GM23248 (cell line): Measurements from ENCODE around the gene TOE1. TPM values are rescaled to one million over a fixed set of nuclear protein-coding genes. Genes with fewer than 3 reads are reported as not detected.

Experiments
- DNase-seq: peaks from one replicate; pipeline ENCODE4 v3.0.0-alpha.2; 2015
- H2AFZ ChIP-seq: fragments of 200-600 bp; sonication (generic); 2 replicates; pipeline ENCODE4 v1.6.1; 2016; ENCODE audit warnings: antibody characterized with exemption
- H3F3A ChIP-seq: fragments of 200-600 bp; sonication (generic); 2 replicates; pipeline ENCODE4 v1.6.1; 2016; ENCODE audit warnings: mild to moderate bottlenecking, antibody characterized with exemption, mixed run types; ENCODE audit not compliant: insufficient read depth
- H3K27ac ChIP-seq: fragments of 200-600 bp; sonication (generic); 2 replicates; pipeline ENCODE4 v1.5.1; 2016; ENCODE audit warnings: mild to moderate bottlenecking
- H3K27me3 ChIP-seq: fragments of 200-600 bp; sonication (generic); replicated peaks from 2 replicates; pipeline ENCODE4 v1.6.1; 2016; ENCODE audit warnings: mild to moderate bottlenecking; ENCODE audit not compliant: insufficient read depth
- H3K36me3 ChIP-seq: fragments of 200-600 bp; sonication (generic); 2 replicates; pipeline ENCODE4 v1.6.1; 2016; ENCODE audit warnings: low read depth, mild to moderate bottlenecking
- H3K4me1 ChIP-seq: fragments of 200-600 bp; sonication (generic); 2 replicates; pipeline ENCODE4 v1.6.1; 2016; ENCODE audit warnings: mild to moderate bottlenecking; ENCODE audit not compliant: insufficient read depth
- H3K4me2 ChIP-seq: fragments of 200-600 bp; sonication (generic); one replicate; pipeline ENCODE4 v1.6.1; 2016; ENCODE audit warnings: mild to moderate bottlenecking; ENCODE audit not compliant: unreplicated experiment
- H3K4me3 ChIP-seq: fragments of 200-600 bp; sonication (generic); 2 replicates; pipeline ENCODE4 v1.5.1; 2016; ENCODE audit warnings: mild to moderate bottlenecking
- H3K79me2 ChIP-seq: fragments of 200-600 bp; sonication (generic); 2 replicates; pipeline ENCODE4 v1.6.1; 2016; ENCODE audit warnings: mild to moderate bottlenecking; ENCODE audit not compliant: insufficient read depth
- H3K9ac ChIP-seq: fragments of 200-600 bp; sonication (generic); 2 replicates; pipeline ENCODE4 v1.6.1; 2016; ENCODE audit warnings: mild to moderate bottlenecking
- H3K9me2 ChIP-seq: fragments of 200-600 bp; sonication (generic); 2 replicates; pipeline ENCODE4 v1.6.1; 2016; ENCODE audit warnings: mixed run types, mild to moderate bottlenecking, moderate library complexity; ENCODE audit not compliant: insufficient read depth
- H3K9me3 ChIP-seq: fragments of 200-600 bp; sonication (generic); one replicate; pipeline ENCODE4 v1.6.1; 2017; ENCODE audit warnings: low read depth
- H4K20me1 ChIP-seq: fragments of 200-600 bp; sonication (generic); 2 replicates; pipeline ENCODE4 v1.6.0; 2016; ENCODE audit not compliant: insufficient read depth
- EZH2 ChIP-seq: fragments of 200-600 bp; sonication (generic); IDR thresholded peaks from 2 replicates; pipeline ENCODE4 v1.6.1; 2018; ENCODE audit warnings: antibody characterized with exemption, mild to moderate bottlenecking; ENCODE audit not compliant: insufficient read depth, poor library complexity, severe bottlenecking
- EZH2phosphoT487 ChIP-seq: fragments of 200-600 bp; sonication (generic); IDR thresholded peaks from 2 replicates; pipeline ENCODE4 v1.6.1; 2018; ENCODE audit warnings: antibody characterized with exemption, moderate library complexity, mild to moderate bottlenecking, low read depth; ENCODE audit not compliant: insufficient read depth
- WGBS, 2 experiments: methylation state at CpG; one replicate each; pipeline ENCODE4 v1.1.6; 2015 to 2017; ENCODE audit warnings: low lambda C conversion rate in 2 of 2, low coverage in 1 of 2; ENCODE audit errors: missing lambda C conversion rate in 2 of 2; 5-methylcytosine and 5-hydroxymethylcytosine counted together
- in situ Hi-C: fragments of 300-500 bp; cut with MboI; formaldehyde crosslinking; loops from 2 replicates; pipeline ENCODE4 v1.15.0; 2020
- polyA plus RNA-seq: library from polyadenylated mRNA; unstranded; fragments of >200 nt; fragmentation: Nextera tagmentation; extraction: Ambion mirVana; gene quantifications from 2 replicates; pipeline ENCODE4 v1.2.1, GENCODE V29; 2016
- total RNA-seq: library from RNA; depleted of rRNA; stranded (reverse); fragments of >200 nt; shearing (Covaris generic); gene quantifications from 2 replicates; pipeline ENCODE4 v1.2.3, GENCODE V29; 2014

The TOE1 gene
- total and polyA plus RNA-seq, 2 experiments from 2014 or later = 8.4 to 15.3 TPM

DNA sequence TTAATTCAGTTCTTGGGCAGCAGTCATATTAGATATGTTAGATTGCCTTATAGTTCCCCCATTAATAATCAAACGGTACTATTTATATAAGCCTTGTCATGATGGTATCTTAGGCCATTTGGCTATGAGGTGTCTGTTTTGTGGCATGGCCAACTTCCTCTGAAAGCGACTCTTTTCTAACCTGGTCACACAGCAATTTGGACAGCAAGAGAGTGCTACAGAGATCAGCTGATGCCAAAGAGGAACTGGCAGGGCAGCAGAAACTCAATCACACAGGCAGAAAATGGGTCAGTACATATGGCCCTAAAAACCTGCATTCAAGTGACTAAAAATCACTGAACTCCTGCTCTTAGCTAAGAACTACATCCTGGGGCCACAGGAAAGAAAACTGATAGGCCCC lies 13.7 kb downstream of the TOE1 start:
- TF ChIP-seq EZH2 (no peak), EZH2phosphoT487 (no peak)
- no peak overlapping the region for H3K9ac ChIP-seq

DNA sequence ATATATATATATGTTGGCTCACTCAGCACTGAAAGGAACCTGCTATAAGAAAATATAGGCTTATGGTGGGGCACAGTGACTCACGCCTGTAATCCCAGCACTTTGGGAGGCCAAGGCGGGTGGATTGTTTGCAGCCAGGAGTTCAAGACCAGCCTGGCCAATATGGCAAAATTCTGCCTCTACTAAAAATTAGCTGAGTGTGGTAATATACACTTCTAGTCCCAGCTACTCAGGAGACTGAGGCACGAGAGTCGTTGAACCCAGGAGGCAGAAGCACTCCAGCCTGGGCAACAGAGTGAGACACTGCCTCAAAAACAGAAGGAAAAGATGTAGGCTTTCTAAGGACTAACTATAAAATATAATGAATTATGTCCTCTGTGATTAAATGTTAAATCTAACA lies 14.9 kb downstream of the TOE1 start:
- H3K9me2 ChIP-seq = no peaks in the 10 kb centered on the region
- no peaks in the 10 kb centered on the region for H3K4me1 ChIP-seq
- 90 to 95% methylated on average over 4 of the region's 4 CpGs for WGBS, 2 experiments
- H3K27ac ChIP-seq = no peak overlapping the region
- H3K27me3 ChIP-seq = no peaks in the 10 kb centered on the region
- in situ Hi-C loops = no loop called here
- no peak for DNase-seq
- H3K79me2 ChIP-seq = no peaks in the 10 kb centered on the region
- H2AFZ ChIP-seq = no peak overlapping the region
- H4K20me1 ChIP-seq = no peaks in the 10 kb centered on the region
- H3K9ac ChIP-seq = no peak overlapping the region
- H3F3A ChIP-seq = no peaks in the 10 kb centered on the region
- H3K9me3 ChIP-seq = no peaks in the 10 kb centered on the region
- no peak overlapping the region for H3K4me2 ChIP-seq
- H3K36me3 ChIP-seq = no peaks in the 10 kb centered on the region
- TF ChIP-seq EZH2 (no peak), EZH2phosphoT487 (no peak)
- no peak overlapping the region for H3K4me3 ChIP-seq

More for the DNA sequence above, 13.7 kb downstream of the TOE1 start:
- no peak overlapping the region for H2AFZ ChIP-seq
- H3K4me2 ChIP-seq = no peak overlapping the region
- 91 to 97% methylated on average over 2 of the region's 2 CpGs for WGBS, 2 experiments
- H3K9me3 ChIP-seq = no peaks in the 10 kb centered on the region
- in situ Hi-C loops = no loop called here
- no peaks in the 10 kb centered on the region for H4K20me1 ChIP-seq
- no peaks in the 10 kb centered on the region; the same call in 1 of the 2 replicates for H3F3A ChIP-seq
- no peak overlapping the region for H3K4me3 ChIP-seq
- H3K36me3 ChIP-seq = no peaks in the 10 kb centered on the region
- H3K4me1 ChIP-seq = peaks cover 6% of the 10 kb centered on the region
- DNase-seq = no peak
- no peaks in the 10 kb centered on the region for H3K9me2 ChIP-seq
- no peak overlapping the region for H3K27ac ChIP-seq
- no peaks in the 10 kb centered on the region for H3K79me2 ChIP-seq
- no peaks in the 10 kb centered on the region for H3K27me3 ChIP-seq

DNA sequence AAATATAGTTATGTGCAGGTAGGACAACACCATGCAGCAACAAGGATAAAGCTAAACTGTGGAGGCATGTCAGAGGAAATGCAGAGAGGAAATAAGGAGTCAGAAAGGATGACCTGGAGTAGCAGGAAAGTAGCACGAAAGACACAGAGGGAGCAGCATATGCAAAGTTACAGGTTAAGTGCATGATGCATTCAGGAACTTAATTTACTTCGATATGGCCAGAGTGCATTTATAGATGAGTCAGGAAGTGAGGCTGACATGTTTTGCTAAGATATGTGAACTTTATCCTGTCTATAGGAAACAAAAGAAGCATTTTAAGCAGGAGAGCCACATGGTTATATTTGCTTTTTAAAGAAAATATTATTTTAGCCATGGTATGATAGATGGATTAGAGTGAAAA lies 15.7 kb downstream of the TOE1 start:
- H3K9me2 ChIP-seq = no peaks in the 10 kb centered on the region
- TF ChIP-seq EZH2phosphoT487 (no peak), EZH2 (no peak)
- no peak overlapping the region for H3K9ac ChIP-seq
- no peak for DNase-seq
- H4K20me1 ChIP-seq = no peaks in the 10 kb centered on the region
- no peak overlapping the region for H2AFZ ChIP-seq
- no peaks in the 10 kb centered on the region for H3K9me3 ChIP-seq
- H3K79me2 ChIP-seq = no peaks in the 10 kb centered on the region
- H3K27ac ChIP-seq = no peak overlapping the region
- H3K4me3 ChIP-seq = no peak overlapping the region
- no peaks in the 10 kb centered on the region for H3K36me3 ChIP-seq
- no peaks in the 10 kb centered on the region for H3K27me3 ChIP-seq
- in situ Hi-C loops = no loop called here
- H3K4me1 ChIP-seq = 0 out of 2 replicates have a peak, but pooled peaks cover 3% of the 10 kb centered on the region
- H3F3A ChIP-seq = 0 out of 2 replicates have a peak, but pooled peaks cover 7% of the 10 kb centered on the region
- no peak overlapping the region for H3K4me2 ChIP-seq
- 86 to 88% methylated on average over 2 of the region's 2 CpGs for WGBS, 2 experiments

DNA sequence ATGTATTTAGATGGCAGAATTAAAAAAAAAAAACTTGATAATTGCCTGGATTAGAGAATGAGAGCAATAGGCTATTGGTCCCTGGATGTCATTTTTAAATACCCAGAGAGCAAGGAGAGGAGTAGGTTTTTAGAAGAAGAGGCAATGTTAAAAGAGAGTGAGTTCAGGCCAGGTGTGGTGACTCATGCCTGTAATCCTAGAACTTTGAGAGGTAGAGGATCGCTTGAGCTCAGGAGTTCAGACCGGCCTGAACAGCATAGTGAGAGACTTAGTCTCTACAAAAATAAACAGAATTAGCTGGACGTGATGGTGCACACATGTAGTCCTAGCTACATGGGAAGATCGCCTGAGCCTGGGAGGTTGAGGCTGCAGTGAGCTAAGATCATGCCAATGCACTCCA lies 16.2 kb downstream of the TOE1 start:
- TF ChIP-seq EZH2 (no peak), EZH2phosphoT487 (no peak)
- no peaks in the 10 kb centered on the region for H3K36me3 ChIP-seq
- H3K9ac ChIP-seq = no peak overlapping the region
- 0 out of 2 replicates have a peak, but pooled peaks cover 7% of the 10 kb centered on the region for H3F3A ChIP-seq
- no peak overlapping the region for H2AFZ ChIP-seq
- 0 out of 2 replicates have a peak, but pooled peaks cover 4% of the 10 kb centered on the region for H3K4me1 ChIP-seq
- 88 to 91% methylated on average over 4 of the region's 4 CpGs for WGBS, 2 experiments
- no peak overlapping the region for H3K27ac ChIP-seq
- H3K9me2 ChIP-seq = no peaks in the 10 kb centered on the region
- H3K4me3 ChIP-seq = no peak overlapping the region
- H3K9me3 ChIP-seq = no peaks in the 10 kb centered on the region
- no peak overlapping the region for H3K4me2 ChIP-seq
- in situ Hi-C loops = no loop called here
- no peaks in the 10 kb centered on the region for H3K27me3 ChIP-seq
- no peaks in the 10 kb centered on the region for H4K20me1 ChIP-seq
- no peak for DNase-seq
- H3K79me2 ChIP-seq = no peaks in the 10 kb centered on the region
